Measurements from ENCODE around the gene PRMT9.
A peak's percentile ranks its signal among the peaks of the same experiment; 100 is the strongest.

Gene PRMT9

DNA sequence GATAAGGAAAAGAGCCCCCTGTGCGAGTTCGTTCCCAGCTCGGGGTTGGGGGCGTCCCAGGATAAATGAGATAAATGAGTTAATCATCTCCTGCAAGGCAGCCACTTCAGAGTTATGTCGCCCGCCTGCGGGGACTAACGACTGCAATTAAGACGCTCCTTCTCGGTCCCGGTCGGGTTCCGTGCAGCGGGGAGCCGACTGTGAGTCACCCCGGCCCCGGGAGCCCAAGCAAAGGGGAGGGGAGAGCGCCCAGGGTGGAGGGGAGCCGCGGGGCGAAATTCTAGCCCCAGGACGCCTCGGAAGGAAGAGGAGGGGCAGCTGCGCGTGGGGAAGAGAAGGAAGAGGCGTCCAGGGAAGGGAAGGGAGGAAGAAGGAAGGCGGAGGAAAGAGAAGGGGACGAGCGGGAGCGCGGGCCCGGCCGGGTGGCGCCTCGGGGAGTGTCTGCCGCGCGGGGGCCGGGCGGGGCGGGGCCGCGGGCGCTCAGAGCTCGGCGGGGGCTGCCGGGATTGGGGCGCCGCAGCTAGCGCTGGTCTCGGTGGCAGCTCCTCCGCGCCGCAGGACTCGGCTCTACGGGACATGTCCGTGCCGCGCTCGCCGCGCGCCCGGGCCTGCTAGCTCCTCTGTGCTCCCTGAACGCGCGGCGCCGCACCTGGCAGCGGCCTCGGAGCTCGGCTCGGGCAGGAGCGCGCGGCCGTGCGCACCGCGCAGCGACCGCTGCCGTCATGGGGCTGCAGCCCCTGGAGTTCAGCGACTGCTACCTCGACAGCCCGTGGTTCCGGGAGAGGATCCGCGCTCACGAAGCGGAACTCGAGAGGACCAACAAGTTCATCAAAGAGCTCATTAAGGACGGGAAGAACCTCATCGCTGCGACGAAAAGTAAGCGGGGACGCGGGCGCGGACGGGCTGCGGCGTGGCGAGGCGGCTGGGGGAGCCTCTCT is 47.9 kb upstream of the PRMT9 start, which contains the start of gene ARHGAP10 (continued):
- TF ChIP-seq, protein P1, sequence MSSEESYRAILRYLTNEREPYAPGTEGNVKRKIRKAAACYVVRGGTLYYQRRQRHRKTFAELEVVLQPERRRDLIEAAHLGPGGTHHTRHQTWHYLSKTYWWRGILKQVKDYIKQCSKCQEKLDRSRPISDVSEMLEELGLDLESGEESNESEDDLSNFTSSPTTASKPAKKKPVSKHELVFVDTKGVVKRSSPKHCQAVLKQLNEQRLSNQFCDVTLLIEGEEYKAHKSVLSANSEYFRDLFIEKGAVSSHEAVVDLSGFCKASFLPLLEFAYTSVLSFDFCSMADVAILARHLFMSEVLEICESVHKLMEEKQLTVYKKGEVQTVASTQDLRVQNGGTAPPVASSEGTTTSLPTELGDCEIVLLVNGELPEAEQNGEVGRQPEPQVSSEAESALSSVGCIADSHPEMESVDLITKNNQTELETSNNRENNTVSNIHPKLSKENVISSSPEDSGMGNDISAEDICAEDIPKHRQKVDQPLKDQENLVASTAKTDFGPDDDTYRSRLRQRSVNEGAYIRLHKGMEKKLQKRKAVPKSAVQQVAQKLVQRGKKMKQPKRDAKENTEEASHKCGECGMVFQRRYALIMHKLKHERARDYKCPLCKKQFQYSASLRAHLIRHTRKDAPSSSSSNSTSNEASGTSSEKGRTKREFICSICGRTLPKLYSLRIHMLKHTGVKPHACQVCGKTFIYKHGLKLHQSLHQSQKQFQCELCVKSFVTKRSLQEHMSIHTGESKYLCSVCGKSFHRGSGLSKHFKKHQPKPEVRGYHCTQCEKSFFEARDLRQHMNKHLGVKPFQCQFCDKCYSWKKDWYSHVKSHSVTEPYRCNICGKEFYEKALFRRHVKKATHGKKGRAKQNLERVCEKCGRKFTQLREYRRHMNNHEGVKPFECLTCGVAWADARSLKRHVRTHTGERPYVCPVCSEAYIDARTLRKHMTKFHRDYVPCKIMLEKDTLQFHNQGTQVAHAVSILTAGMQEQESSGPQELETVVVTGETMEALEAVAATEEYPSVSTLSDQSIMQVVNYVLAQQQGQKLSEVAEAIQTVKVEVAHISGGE (tag by site-specific recombination; conservative IDR thresholded peaks at IDR 0.05; ENCODE audit: low read depth): peak; percentile 90
- TF ChIP-seq ZNF324 (tag by site-specific recombination; IDR thresholded peaks at IDR 0.05) (no peak), ZNF423 (tag by site-specific recombination; IDR thresholded peaks at IDR 0.05) (peak; percentile 92), ZNF473 (tag by site-specific recombination; IDR thresholded peaks at IDR 0.05) (no peak), ZNF776 (tag by site-specific recombination; IDR thresholded peaks at IDR 0.05; ENCODE audit: borderline replicate concordance) (no peak), PRDM1 (tag by site-specific recombination; IDR thresholded peaks at IDR 0.05) (0 out of 2 replicates have a peak, but pooled peaks have one; percentile 12), KLF8 (tag by site-specific recombination; IDR thresholded peaks at IDR 0.05) (peak; percentile 84)
- TF ChIP-seq, protein P2, sequence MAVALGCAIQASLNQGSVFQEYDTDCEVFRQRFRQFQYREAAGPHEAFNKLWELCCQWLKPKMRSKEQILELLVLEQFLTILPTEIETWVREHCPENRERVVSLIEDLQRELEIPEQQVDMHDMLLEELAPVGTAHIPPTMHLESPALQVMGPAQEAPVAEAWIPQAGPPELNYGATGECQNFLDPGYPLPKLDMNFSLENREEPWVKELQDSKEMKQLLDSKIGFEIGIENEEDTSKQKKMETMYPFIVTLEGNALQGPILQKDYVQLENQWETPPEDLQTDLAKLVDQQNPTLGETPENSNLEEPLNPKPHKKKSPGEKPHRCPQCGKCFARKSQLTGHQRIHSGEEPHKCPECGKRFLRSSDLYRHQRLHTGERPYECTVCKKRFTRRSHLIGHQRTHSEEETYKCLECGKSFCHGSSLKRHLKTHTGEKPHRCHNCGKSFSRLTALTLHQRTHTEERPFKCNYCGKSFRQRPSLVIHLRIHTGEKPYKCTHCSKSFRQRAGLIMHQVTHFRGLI (tag by site-specific recombination; IDR thresholded peaks at IDR 0.05): no peak

DNA sequence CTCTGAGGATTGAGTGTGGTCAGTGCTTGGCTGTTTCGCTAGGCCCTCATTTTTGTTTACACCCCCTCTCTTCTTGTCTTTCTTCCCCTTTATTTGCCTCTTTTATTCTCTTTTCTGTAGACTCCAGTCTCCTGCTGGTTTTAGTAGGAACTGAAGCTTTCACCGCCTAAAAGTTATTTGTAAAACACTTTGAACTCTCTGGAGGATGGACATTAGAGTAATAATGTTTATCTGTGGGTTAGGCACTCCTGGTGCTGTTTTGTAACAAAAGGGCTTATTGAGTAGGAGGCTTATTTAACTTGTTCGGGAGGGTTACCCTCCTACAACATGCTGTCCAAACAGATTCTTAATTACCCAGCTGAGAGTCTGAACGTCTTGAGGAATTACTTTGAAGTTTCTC is 46.4 kb upstream of the PRMT9 start:
- TF ChIP-seq HOXA7 (CRISPR knock-in tag; IDR thresholded peaks at IDR 0.05; ENCODE audit: borderline replicate concordance) (no peak), BCL6B (tag by site-specific recombination; IDR thresholded peaks at IDR 0.05) (no peak), ZNF37A (tag by site-specific recombination; IDR thresholded peaks at IDR 0.05) (no peak), BCL11B (tag by site-specific recombination; IDR thresholded peaks at IDR 0.05; ENCODE audit: low read depth) (no peak), ZFHX2 (tag by site-specific recombination; conservative IDR thresholded peaks at IDR 0.05) (peak; percentile 82), ZIC2 (tag by site-specific recombination; IDR thresholded peaks at IDR 0.05) (0 out of 2 replicates have a peak, but pooled peaks have one; percentile 32), ZNF138 (tag by site-specific recombination; IDR thresholded peaks at IDR 0.05; ENCODE audit: borderline replicate concordance) (no peak), EGR2 (tag by site-specific recombination; IDR thresholded peaks at IDR 0.05; ENCODE audit: low read depth) (peak; percentile 85), ZNF596 (tag by site-specific recombination; IDR thresholded peaks at IDR 0.05) (no peak), ZNF433 (tag by site-specific recombination; IDR thresholded peaks at IDR 0.05; ENCODE audit: low read depth) (no peak), ZSCAN16 (tag by site-specific recombination; IDR thresholded peaks at IDR 0.05) (no peak), ZNF560 (tag by site-specific recombination; IDR thresholded peaks at IDR 0.05; ENCODE audit: borderline replicate concordance) (no peak), ZNF510 (tag by site-specific recombination; IDR thresholded peaks at IDR 0.05; ENCODE audit: insufficient replicate concordance) (no peak), TCF7L2 (IDR thresholded peaks at IDR 0.05; ENCODE audit: borderline replicate concordance, low read depth, low read length) (peak; percentile 58; the same call in 1 of the 2 replicates), PRDM4 (tag by site-specific recombination; IDR thresholded peaks at IDR 0.05) (0 out of 2 replicates have a peak, but pooled peaks have one; percentile 26), ZNF514 (tag by site-specific recombination; IDR thresholded peaks at IDR 0.05) (no peak), ZNF341 (tag by site-specific recombination; IDR thresholded peaks at IDR 0.05; ENCODE audit: low read depth) (0 out of 2 replicates have a peak, but pooled peaks have one; percentile 15), GLI2 (tag by site-specific recombination; IDR thresholded peaks at IDR 0.05; ENCODE audit: borderline replicate concordance, low read depth) (no peak)
- CTCF ChIA-PET: interaction anchor here (0.6 to 2.5 kb wide), 4 partner anchors 22 to 464 kb away, joined by 3 to 7 read pairs (median 3); no protein-coding TSS in a partner anchor
- Histone ChIP-seq H3K9me3 (ENCODE audit: control insufficient read depth, insufficient read depth, low read depth, low read length) (no peaks in the 10 kb centered on the region), H3K4me3 (ENCODE audit: low read depth, low read length) (no peak overlapping the region), H3K4me1 (ENCODE audit: control insufficient read depth, insufficient read depth, low read length) (peaks cover 12% of the 10 kb centered on the region), H3K27ac (ENCODE audit: extremely low read depth, low read depth, low read length) (no peak overlapping the region), H3K36me3 (ENCODE audit: control insufficient read depth in 2 of 2, insufficient read depth in 1 of 2, low read length in 2 of 2) (no peaks in the 10 kb centered on the region)
- POLR2A ChIA-PET: no interaction called here
